GDM1 (cell line): Measurements from ENCODE around the gene CXCR3.
"Not testable (repeated sequence)": the region's sequence is repeated elsewhere in the genome, so short reads cannot be mapped to it uniquely, and the experiment has no call there.

Experiments
- DNase-seq: peaks from one replicate; lab custom pipeline; 2025; lab: John Stamatoyannopoulos, UW

Gene CXCR3

DNA sequence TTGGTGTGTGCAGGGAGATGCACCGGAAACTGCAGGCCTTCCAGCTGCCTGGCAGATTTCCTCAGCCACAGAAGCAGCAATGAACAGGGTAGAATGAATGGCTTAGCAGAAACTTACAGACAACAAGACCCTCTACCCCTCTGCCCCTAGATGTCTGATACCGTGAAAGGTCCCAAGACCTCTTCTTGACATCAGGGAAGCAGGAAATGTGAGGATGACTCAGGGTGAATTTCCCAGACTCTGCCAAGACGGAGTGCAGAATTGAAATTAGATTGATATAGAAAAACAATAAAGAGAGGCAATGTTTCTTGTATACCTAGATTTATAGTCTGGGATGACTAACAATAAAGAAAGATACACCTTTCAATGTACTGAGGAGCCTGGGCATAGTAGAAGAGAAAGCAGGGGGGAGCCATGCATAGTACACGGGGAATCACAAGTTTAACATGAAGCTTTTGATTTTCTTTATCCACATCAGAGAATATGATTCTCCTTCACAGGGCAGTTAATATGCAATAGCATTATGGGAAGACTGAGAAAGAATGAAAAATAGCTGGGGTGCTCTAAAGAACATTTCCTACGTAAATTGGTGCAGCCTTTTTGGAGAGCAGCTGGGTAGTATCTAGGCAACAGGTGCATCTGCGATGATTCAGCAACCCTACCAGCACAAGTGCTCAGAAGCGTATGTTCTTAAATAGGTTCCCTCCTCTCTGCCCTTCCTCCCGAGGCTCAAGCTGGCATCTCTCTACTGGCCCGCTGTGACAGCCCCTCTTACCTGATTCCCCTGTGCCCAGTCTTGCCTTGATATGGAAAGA is 18.3 kb upstream of the CXCR3 start:
- DNase-seq, result no peak

DNA sequence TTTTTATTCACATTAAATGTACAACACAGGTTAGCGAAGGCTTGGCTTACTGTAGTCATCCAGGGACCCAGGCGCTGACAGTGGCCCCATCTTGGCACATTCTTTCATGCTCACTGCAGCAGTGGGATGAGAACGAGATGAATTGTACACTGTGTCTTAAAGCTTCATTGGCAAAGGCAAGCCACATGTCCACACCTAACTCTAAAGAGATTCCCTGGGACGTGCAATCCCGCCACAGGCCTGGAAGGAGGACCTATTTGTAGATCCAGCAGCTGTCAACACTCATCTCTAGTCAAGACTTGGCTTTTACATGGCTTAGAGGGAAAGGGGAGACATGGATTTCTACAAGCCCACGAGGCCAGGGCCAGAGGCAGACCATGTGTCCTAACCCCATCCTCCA is 16.1 kb upstream of the CXCR3 start:
- DNase-seq, result no peak

DNA sequence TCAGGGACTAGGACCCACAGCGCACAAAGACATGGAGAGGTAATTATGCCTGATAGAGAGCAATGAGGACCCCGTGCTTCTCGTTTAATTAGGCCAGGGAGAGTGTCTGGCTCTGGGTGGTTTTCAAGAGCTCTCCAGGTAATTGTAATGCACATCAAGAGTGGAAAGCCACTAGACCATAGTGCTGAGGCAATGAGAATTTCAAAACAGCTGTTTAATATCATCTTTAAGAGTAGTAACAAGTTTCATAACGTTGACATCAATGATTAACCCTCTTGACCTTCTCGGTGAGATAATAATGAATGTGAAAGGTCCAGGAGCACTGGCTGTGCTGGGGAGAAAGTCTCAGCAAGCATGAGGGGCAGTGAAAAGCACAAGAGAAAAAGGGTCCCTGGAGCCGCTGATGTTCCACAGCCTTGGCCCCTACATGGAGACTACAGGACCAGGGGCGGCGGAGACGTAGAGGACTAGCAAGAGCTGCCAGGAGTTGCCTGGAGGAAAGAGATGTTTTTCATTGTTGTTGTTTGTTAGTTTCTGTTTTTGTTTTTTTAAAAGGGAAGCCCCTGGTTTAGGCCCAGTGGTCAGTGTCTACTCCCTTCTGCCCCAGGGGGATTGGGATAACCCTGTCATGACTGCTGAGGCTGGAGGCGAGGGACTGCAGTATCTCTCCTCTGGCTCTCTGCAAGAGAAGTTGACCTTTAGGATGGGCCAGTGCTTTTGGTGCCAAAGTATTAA is 14.8 kb upstream of the CXCR3 start:
- DNase-seq, result no peak

DNA sequence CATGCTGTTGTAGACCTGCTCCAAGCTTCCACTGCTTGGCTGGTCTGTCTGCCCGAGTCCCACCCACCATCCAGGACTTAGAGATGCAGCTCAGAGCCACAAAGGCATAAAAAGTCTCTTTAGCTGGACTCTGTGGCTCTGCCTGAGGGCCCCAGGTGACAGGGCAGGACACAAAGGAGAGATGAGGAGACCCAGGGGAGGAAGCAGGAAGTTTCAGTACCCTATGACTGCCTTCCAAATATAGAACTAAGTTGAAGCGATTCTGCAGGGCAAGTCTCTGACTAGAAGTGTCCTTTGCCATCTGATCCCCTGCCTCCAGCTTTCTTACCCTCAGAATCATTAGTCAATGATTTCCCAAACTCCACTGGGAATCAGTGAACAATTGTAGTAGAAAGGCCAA is 11.2 kb upstream of the CXCR3 start:
- no peak for DNase-seq

DNA sequence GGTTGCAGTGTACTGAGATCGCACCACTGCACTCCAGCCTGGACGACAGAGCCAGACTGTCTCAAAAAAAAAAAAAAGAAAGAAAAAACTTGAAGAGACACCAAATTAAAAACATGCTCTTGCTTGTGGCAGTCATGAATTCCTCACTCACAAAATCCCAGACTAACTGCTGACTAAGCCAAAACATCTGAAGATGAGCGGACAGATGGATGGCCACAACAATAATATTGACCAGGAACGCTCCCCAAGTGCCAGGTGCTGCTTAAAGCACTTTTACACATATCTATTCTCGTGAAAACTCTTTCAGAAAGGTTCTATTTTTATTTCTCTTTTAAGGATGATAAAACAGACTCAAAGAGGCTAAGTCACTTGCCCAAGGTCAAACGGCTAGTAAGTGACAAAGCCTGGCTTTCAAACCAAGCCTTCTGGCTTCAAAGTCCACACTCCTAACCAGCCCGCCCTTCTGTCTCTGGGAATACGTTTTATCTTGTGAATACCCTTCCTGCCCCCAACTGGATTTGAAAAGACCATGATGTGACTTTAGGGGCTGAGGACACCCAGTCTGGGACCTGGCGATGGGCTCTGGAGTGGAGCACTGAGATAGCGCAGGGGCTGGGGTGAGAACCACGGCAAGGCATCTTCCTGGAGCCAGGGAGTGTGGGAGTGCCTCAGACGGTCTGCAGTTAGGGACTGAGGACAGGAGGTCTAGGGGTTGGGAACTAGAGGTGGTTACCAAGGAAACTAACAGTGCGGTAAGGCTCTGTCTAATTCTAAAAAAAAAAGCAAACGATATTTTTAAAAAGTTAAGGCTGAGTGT is 9.5 kb upstream of the CXCR3 start:
- no peak for DNase-seq

DNA sequence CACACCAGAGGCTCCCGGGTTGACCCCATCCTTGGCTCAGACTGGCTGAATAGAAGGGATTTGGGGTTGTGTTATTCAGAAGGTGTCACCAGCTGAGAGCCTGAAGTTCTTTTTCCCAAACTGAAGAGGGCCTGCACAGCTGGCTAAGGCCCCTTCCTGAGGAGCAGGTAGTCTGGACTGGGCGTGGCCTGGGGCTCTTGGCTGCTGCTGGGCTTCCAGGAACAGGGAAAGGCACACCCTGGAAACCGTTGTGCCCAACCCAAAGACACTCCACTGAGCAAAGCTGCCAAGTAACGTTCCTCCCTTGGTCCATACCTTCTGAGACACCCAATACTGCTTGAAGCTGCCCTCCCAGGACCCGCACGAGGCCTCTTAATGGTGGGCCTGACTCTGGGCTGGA is 8.3 kb upstream of the CXCR3 start:
- no peak for DNase-seq

DNA sequence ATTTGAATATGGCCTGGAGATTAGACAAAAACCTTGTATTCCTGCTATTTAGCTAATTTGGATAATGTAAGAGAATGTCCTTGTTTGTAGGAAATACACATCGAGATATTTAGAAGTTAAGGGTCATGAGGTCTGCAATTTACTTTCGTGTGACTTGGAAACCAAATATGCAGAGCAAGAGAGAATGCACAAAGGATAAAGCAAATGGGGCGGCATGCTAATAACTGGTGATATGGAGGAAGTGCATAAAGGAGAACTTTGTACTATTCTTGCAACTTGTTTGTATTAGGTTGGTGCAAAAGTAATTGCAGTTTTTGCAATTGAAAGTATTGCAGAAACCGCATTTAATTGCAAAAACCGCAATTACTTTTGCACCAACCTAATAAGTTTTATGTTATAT is 7.2 kb upstream of the CXCR3 start:
- DNase-seq, result no peak

DNA sequence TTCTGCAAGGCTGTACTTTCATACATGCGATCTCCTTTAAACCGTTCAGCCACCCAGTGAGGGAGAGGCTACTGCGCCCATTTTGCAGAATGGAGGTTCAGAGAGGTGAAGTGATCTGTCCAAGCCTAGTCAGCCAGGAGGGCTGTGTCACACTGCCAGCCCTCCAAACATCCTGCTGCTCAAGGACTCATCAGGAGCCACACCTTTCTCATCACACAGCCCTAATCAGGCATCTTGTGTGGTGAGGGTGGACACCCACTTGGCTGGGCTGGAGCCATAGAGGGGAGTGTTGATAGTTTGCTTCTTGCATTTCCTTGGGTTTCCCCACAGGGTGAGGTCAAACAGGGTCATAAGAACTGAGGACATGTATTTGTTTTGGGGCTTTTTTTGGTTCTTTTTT is 5.4 kb upstream of the CXCR3 start:
- no peak for DNase-seq

DNA sequence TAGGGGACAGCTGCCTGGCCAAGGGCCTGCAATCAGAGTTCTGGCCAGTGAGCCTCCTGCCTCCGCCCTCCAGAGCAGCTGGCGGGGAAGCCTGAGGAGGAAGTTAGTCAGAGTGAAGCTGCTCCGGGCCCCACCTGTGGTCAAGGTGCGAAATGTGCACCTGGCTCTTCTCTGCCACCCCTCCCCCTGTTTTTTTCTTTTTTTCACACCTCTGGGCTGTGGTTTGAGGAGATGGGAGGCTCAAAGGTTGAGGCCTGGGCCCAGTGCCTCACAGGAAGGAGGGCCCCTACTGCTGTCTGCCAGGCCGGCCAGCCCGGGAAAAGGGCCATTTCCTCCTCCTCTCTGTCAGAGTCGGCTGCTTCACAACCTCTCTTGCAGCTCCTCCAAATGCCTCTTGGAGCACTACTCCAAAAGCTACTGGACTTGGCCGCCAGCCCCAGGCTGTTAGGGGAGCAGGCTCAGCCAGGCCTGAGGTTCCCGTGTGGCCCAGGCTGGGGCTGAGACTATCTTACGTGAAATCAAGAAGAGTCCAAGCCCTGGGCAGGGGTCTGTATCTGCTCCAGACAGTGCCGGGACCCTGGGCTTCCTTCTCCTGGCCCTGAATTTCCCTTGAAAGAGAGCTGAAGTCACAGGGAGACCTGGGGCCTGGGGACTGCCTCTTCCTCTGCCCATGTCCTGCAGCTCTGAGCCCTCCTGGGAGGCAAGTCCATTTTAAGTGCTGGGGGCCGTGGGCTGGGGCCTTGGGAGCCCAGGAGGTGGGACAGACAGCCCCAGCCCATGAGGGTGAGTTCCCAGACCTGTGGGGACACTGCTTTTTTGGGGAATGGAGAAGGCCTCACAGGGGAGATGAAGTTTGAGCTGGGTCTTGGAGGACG is 4.5 kb upstream of the CXCR3 start:
- no peak for DNase-seq

DNA sequence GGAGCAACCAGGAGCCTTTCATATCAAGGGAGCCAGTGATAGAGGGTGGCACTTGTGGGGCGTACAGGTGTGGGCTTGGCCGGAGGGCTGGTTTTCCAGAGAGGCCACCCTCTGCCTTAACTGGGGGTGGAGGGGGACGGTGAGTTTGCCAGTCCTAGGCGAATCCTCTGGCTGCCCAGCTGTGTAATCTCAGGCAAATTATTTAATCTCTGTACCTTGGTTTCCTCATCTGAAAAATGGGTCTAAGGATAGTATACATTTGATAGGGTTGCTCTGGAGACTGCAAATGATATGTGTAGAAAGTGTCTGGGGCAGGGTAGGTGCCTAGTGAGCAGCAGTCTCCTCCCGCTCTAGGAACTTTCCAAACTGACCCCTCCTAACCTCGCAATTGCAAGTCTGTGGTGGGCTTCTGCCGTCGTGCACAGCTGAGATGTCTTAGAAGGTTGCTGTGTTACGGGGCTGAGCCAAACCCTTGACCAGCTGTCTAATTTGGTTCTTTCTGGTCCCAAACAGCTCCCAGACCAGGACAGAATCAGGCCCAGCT is 3.8 kb upstream of the CXCR3 start:
- DNase-seq, result no peak

DNA sequence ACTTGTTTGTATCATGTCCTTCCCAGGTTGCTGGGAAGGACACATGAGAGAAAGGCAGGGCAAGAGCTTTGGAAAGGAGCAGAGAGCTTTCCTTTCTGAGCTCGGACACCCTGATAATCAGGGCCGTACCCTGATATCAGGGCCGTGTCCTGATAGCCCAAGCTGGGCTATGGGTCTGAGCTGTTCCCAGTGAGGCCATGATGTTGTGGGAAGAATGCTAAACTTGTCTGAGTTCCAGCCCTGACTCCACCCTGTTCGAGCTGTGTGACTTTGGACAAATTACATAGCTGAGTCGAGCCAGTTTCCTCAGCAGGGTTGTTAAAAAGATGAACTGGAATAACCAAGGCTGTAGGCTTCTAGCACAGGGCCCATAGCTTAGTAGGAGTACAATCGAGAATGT is 3.3 kb upstream of the CXCR3 start:
- DNase-seq, result no peak

DNA sequence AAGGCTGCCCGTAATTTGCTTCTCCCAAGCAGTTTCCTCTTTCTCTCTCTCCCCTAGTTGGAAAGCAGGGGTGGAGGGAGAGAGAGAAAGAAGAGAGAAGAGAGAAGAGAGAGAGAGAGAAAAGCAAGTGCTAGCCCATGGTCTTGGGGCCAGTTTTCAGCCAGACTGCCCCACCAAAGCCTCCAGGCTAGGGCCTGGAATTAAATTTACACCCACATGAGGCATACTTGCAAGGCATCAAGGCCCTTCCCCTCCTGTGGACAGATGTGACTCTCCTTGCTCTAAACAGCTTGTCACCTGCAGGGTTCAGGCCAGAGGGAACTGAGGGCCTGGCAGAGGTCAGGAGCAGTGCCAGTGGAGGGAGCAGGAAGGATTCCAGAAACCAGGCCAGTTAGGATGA is 1.7 kb upstream of the CXCR3 start:
- no peak for DNase-seq

DNA sequence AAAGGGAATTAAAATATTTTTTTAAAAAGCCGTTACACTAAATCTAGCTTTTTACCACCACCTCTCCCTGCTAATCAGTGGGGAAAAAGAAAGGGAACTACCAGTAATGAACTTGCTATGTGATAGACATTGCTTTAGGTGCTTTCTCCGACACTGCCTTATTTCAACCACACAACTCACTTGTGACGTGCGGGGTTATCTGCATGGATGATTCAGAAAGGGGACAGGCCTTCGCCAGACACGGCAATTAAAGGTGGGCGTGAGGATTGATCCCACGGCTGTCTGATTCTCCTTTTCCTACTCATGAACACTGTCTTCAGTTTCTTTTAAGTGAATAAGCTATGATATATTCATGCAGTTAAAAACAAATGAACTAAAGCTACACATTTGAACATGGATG is 882 bp upstream of the CXCR3 start:
- no peak for DNase-seq

DNA sequence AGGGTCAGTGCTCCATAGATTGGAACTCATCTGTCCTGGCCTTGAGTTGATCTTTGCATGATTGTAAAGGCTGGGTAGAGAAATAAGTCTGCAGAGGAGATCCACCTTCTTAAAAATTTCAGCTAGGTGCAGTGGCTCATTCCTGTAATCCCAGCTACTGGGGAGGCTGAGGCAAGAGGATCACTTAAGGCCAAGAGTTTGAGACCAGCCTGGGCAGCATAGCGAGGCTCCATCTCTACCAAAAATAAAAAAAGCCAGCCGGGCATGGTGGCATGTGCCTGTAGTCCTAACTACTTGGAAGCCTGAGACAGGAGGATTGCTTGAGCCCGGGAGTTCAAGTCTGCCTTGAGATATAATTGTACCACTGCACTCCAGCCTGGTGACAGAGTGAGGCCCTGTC is 476 bp upstream of the CXCR3 start:
- no peak for DNase-seq

DNA sequence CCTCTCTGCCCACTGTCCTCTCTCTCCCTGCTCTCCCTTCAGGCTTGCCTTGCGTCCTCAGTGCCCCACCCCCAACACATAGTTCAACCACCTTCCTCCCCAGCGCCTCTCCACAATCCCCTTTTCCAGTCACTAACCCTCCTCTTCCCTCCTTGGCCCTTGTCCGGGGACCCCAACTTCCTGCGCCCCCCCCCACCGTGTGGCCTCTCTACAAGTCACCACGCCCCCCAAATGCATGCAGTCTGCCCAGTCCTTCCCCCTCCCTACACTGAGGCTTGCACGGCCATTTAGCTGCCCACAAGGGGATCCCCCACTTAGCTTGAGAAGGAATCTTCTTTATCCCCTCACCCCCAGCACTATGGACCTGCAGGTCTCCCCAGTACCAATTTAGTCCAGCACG is 569 bp downstream of the CXCR3 start:
- DNase-seq, result no peak

DNA sequence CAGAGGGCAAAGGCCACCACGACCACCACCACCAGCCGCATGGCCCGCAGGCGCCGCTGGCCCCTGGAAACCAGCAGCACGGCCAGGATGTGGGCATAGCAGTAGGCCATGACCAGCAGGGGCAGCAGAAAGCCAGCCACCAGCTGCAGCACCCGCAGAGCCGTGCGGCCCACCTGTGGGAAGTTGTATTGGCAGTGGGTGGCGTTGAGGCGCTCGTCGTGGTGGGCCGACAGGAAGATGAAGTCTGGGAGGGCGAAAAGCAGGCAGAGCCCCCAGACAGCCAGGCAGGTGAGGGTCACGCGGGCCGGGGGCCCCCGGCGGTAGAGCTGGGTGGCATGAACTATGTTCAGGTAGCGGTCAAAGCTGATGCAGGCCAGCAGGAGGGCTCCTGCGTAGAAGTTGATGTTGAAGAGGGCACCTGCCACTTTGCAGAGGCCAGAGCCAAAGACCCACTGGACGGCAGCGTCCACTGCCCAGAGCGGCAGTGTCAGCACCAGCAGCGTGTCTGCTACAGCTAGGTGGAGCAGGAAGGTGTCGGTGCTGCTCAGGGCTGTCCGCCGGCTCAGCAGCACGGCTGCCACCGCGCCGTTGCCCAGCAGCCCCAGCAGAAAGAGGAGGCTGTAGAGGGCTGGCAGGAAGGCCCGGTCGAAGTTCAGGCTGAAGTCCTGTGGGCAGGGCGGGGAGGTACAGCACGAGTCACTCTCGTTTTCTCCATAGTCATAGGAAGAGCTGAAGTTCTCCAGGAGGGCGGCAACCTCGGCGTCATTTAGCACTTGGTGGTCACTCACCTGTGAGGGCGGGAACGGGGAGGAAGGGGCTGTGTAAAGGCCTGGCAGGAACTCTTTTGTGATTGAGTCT is 1.4 kb downstream of the CXCR3 start:
- DNase-seq, result no peak

DNA sequence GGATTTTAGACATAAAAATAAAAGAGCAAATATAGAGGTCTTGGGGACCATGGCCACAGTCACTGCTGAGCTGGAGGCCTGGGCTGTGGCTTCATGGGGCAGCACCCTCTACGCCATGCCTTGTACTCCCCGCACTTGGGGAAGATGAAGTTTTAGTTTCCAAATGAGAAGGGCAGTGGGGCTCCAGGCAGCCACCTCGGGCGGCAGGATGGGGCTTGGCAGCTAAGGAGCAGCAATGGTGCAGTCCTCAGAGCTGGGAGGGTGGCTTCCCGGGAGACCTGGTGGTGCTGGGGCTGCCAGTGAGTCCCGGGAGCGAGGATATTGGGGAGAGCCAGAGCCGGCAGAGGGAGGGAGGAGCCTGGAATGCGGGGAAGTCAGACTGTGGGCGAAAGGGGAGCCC is 2.4 kb downstream of the CXCR3 start:
- no peak for DNase-seq

DNA sequence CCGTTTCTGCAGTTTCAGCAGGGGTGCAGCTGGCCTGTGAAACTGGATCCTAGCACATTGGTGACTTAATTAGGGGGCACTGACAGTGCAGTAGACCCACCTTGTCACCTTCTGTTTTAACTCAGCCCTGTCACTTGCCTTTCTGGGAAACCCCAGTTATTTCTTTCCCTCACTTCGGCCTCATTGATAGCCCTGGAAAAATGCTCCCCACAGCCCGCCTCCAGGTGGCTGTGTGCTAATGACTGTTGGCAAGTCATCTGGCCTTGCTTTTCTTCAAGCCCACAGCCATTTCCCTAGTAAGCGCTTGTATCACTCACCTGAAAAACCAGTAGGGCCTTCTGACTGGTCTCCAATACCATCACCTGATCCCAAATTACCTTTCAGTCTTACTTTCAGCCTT is 3.3 kb downstream of the CXCR3 start:
- no peak for DNase-seq

DNA sequence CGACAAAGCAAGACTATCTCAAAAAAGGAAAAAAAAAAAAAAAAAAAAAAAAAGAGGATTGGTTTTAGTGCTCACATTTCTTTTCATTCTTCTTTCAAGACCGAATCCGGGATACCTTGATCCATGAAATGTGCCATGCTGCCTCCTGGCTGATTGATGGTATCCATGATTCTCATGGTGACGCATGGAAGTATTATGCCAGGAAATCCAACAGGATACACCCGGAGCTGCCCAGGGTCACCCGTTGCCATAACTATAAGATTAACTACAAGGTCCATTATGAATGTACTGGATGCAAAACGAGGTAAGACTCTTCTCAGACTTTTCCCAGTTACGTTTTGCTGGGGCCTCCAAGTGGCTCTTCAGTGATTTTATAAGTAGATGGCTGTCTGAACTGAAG is 6.1 kb downstream of the CXCR3 start:
- no peak for DNase-seq

DNA sequence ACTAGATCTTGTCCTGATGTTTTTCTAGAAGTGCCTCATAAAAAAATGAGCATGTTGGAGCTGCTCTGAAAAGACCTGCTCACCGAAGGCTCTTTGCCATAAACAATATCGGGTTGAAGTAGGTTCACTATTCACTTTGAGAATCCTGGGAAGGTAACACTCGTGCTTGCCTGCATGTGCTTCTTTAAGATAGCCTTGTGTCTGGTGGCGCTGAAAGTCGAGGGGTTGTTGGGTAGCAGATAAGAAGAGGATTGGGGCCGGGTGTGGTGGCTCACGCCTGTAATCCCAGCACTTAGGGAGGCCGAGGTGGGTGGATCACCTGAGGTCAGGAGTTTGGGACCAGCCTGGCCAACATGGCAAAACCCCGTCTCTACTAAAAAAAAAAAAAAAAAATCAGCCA is 6.6 kb downstream of the CXCR3 start:
- DNase-seq, result not testable (repeated sequence)
